GM21717 (cell line): ENCODE measurements around the gene THBS1.

ENCODE experiments used
- ATAC-seq: cut with Tn5 transposase; IDR thresholded peaks from one replicate; pipeline ENCODE4 v1.9.1; 2021; ENCODE audit warnings: mild to moderate bottlenecking, moderate library complexity; ENCODE audit not compliant: unreplicated experiment

The THBS1 gene

DNA sequence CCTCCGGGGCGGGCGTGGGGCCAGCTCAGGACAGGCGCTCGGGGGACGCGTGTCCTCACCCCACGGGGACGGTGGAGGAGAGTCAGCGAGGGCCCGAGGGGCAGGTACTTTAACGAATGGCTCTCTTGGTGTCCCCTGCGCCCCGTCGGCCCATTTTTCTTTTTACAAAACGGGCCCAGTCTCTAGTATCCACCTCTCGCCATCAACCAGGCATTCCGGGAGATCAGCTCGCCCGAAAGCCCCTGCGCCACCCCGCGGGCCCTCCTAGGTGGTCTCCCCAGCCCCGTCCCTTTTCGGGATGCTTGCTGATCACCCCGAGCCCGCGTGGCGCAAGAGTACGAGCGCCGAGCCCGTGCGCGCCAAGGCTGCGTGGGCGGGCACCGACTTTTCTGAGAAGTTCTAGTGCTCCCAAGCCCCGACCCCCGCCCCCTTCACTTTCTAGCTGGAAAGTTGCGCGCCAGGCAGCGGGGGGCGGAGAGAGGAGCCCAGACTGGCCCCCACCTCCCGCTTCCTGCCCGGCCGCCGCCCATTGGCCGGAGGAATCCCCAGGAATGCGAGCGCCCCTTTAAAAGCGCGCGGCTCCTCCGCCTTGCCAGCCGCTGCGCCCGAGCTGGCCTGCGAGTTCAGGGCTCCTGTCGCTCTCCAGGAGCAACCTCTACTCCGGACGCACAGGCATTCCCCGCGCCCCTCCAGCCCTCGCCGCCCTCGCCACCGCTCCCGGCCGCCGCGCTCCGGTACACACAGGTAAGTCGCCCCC is at the start of gene THBS1:
TSS of gene THBS1 (plus strand) at position 595 of the 757 bp plus-strand sequence. CDS start 779 bp downstream, outside the sequence.
- peak; percentile 23 for ATAC-seq

DNA sequence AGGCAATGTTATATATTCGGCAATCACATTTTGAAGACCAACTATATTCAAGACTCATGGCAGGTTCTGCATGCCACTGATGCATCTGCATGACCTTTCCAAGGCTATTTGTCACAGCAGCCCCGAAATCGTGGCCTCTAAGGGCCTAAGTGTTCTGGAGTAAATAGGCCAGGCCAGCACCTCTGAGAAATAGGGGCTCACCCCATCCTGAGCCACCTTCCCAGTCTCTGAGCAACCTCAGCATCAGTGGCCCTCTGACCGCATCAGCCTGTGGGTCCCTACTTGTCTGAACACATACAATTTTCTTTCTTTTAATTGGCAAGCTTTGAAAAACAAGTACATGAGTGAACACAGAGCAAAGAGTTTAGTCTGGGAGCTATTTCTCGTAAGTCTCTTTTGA is 45.9 kb upstream of the THBS1 start:
- ATAC-seq: no peak

DNA sequence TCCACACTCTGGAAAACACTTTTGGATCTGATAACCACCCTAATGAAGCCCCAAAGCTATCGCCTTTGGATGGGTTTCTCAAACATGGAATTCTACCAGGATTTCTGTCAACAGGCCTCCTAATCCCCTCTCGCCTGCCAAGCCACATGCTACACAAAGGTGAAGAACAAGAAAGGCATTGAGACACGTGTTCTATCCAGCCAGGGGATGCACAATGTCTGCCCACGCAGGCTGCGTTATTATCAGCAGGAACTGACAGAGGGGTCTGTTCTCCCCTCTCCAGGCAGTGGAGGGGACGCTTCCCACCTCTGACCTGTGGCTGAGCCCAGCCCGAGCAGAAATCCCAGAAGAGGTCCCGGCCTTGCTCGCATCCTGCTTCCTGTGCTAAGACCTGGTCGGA is 45.4 kb upstream of the THBS1 start:
- no peak for ATAC-seq

DNA sequence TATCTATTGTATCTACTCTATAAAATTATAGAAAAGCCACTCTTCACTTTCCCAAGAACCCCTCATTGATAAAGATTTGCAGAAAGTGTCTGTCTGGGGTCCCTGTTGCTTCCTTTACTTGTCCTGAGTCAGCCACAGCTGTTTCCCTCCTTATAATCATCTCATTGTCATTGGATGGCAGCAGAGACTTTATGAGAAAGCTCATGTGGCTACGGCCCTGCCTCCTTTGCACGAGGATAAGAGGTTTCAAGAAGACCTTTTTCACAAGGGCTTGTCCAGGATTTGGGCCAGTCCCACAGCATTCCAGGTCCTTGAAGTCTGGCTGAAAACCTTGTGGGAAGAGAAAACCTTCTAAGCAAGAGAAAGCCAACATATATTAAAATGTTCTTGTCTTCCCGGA is 41.9 kb upstream of the THBS1 start:
- no peak for ATAC-seq

DNA sequence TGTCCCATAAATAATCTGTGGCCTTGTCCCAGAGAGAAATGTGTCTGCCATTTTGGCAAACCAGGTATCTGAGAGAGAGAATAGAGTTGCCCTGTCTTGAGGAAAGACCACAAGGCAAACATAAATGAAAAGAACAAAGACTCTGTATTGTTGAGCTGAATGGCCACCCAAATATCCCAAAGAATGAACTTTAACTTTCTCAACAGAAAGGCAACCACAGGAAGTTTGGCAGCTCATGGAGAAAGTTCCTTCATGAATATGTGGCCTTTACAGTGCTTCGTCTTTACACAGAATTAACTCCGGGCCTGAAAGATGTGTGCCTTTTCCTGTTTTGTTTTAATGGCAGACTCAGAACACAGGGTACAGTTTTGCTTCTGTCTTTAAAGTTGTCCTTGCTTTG is 41.4 kb upstream of the THBS1 start:
- ATAC-seq: no peak

DNA sequence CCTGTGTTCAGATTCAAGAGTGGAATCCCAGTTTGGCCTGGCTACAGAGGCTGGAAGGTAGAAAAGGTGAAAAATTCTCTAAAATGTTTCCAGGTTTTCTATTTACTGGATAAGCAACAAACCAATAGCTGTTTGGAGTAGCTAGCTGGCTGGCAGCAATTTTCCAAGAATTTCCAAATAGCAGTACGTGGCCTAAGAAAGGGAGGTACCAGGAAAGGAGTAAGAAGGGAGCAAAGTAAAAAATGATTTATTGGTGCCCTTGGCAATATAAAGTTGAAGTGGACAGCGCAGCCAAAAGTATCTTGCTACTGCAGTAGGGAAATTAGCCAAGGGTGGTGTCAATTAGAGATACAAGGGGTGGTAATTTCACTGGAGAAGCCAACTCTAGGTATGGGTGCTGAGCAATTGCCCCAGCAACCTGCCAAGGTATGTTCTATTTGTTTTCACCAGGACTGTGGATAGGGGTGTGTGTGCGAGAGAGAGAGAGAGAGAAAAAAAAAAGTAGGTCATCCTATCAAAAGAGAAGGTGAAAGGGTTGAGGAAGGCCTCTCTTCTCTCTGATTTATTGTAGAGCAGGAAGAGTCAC is 40.8 kb upstream of the THBS1 start:
- no peak for ATAC-seq

DNA sequence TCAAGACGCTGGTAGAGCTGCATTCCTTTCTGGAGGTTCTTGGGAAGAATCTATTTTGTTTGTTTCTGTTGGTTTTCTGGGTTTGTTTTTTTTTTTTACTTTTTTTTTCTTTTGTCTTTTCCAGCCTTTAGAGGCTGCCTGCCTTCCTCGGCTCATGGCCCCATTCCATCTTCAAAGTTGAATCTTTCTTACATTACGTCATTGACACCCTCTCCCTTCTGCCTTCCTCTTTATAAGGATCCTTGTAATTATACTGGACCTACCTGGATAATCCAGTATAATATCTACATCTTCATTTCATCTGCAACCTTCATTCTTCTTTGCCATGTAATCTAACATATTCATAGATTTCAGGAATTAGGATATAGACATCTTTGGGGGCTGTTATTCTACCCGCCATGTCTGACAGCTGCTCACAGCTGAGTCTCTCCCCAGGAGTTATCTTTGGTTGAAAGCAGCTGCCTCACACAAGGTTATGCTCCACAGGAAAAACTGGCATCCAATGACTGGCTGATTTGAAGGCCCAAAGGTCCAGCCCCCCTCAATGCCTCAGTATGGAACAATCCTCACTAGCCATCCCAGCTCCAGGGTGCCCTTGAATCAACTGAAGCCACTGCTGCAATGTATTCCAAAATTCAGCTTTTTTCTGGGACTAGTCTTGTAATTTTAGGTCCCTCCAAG is 38.4 kb upstream of the THBS1 start:
- no peak for ATAC-seq

DNA sequence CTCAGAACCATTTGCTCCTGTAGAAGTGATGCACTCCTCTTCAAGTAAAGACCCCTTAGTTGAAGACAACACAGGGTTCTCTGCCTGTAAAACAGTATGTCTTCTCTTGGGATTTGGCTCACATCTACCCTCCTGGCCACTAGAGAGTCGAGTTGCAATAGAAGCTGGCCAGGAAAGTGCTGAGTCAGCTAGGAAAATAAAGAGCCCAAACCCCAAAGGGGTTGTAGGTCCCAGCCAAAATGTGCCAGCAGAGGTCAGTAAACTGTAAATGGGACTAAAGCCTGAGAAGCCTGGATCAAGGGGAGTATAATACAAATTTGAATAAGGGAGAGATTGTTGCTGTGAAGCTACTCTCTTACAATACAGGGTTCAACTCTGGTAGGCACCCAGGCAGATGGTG is 37.2 kb upstream of the THBS1 start:
- no peak for ATAC-seq

DNA sequence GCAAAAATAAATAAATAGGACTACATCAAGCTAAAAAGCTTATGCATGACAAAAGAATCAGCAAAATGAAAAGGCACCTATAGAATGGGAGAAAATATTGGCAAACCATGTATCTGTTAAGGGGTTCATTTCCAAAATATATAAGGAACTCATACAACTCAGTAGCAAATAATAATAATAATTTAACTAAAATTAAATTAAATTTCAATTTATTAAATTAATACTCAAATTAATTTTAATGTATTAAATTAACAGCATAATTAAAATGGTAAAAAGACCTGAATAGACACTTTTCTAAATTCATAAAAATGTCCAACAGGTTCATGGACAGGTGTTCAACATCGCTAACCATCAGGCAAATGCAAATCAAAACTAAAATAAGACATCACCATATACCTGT is 34.0 kb upstream of the THBS1 start:
- ATAC-seq: no peak

DNA sequence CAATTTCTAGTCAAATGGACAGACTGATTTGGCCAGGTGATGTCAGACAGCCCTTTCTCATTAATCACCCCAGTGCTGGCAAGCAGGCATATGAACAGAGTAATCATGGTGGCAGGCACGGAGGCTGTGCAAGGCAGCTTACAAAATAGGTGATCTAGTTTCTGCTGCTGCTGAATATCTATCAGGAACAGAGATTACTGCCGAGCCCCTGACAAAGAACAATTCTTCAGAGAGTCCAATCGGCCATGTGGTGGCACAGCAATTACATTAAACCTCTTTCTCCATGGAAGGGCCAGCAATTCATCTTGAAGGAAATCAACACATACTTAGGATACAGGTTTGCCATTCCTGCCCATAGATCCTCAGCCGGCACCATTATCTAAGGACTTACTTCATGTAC is 32.3 kb upstream of the THBS1 start:
- no peak for ATAC-seq

DNA sequence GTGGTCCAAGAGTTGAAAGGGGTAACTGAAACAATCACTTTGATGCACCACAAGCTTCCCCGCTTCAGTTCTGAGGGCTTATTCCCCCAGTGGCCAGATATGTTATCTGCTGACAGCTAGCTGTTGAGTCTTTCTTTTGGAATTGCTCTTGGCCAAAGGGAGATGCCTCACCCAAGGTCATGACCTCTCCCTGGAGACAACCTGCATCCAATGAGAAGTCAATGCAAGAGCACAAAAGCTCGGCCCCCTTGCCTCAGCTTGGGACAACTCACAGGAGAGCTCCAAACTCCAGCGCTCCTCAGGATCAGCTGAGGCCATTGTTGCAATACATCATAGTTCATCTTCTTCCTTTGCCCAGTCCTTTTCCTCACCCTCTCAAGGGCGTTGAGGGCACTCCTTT is 31.0 kb upstream of the THBS1 start:
- no peak for ATAC-seq

DNA sequence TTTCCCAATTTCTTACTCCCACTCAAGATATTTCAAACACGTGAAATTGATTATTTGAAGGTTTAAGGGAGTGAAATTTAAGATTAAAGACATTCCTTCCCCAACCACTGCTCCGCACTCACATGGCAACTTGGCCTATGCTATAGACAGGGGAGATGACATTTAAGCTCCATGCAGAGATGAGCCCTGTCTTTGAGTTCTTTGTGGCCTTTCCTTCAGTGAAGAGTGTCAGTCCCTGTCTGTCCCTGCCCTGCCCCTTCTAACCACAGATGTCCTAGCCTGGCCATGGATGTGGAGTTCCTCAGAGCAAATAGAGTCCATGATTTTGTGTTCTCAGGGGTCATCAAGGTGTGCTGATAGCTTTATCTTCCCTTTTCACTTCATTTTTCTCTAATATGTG is 29.4 kb upstream of the THBS1 start:
- ATAC-seq: no peak

DNA sequence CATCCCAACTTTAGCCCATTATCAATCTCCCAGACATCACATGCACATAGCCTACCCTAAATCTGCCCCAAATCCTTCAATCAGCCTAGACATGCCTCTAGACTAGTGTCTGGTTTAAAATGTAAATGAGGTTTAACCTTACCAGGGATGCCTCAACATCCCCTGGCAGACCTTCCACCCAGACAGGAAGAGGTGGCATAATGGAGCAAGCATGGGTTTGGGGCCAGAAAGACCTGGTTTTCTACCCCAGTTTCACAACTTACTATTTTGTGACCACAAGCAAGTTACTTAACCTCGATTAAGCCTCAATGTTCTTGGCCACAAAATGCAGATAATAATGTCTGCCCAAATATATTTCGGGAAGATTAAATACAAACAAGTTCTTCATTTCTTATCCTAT is 28.3 kb upstream of the THBS1 start:
- no peak for ATAC-seq

DNA sequence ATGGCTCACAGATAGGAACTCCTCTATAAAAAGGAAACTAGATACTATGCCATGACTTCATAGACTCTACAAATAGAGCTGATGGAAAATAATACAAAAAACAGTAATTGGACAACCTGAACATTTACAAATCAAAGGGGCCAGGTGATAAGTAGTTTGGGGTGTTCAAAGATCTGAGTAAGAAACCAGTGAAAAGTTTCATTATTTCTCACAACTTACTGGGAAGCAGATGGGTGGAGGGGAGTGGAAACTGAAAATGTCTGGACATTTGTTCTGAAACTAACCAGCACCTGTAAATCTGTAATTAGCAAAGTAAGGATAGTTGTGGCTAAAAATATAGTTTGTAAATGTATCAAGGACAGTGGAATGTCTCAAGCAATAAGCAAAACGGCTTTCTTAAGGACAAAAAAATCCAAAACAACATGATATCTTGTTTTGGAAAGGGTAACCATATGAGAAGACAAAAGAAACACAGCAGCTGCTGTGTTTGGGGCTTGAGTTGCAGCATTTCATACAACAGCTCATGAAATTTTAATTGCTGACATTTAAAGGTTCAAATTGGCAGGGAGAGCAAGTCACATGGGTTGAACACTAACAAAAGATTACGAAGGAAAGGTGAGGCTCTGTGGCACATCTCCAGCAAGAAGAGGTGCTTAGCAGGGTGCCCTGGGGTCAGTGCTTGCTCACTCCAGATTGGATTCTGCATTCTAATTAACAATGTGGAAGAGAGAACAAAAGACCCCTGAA is 26.8 kb upstream of the THBS1 start:
- no peak for ATAC-seq

DNA sequence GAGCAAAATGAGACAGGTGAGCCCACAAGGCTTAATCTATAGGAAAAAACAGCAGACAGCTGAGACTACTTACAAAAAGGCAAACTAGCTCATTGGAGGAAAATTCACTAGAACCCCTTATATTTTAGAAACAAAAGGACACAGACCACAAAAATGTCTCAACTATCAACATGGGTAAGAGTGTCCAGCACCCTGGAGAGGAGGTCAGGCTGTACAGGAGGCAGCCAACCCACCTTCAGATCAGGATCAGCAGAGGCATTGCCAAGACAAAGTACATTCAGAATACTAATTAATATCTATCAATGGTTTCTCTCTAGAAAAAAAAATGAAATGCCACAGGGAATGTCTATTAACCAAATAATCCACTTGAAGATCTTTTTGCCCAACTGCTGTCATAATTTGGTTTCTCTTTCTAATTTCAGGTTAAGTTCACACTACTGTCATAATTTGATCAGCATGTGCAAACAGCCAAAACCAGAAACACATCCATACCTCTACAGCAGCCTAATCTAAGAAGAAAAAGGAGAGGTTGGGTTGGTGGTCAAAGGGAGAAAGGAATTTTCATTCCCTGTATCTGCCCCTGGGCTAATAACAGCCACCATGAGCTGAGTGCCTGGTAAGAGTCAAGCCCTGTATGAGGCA is 26.0 kb upstream of the THBS1 start:
- peak; percentile 45 for ATAC-seq

DNA sequence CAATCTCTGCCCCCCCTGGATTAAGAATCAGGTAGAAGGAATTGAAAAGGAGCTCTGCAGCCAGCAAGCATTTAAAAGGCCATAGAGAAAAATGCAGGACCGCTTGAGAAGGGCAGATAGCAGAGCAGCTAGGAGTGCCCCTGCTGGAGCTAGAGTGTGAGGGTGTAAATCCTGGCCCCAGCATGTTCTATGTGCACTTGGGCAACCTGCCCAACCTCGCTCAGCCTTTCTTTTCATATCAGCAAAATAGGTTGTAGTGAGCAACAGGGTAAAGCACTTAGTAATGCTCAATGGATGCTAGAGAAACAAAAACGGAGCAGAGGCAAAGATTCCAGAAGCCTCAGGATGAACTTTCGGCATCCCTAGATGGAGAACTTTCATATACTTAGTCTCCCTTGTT is 25.0 kb upstream of the THBS1 start:
- no peak for ATAC-seq

DNA sequence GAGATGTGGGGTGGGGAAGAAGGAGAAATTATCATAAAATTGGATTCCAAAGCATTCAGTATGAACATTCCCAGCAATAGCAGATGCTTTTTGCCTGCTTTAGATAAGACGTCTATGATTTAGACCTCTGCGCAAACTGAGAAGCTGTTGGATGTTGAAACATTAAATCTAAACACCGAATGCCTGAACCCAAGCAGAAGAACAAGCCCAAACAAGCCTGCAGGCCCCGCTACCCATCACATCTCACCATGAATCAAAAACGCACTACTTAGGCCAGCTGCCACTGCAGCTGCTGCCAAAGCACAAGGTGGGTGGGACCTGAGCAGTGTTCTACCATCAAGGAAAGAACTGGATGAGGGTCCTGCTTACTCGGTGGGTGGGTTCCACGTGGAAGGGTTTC is 24.4 kb upstream of the THBS1 start:
- no peak for ATAC-seq

DNA sequence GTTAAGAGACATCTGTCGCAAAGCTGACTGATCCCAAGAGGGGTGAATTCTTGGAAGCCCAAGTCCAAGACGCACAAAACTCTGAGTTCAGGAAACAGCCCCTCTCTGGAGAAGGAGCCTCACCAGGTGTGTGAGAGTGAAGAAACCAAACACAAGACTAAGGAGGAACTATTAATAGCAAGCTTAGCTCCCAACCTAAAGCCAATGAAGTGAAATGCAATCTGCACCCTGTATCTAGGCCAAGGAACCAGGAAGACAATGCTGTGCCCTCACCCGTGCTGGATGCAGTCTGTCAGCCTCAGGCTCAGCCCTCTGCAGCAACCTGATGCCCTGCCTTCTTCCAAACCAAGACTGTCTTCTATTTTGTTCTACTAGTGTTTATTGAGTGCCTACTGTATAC is 22.5 kb upstream of the THBS1 start:
- no peak for ATAC-seq

DNA sequence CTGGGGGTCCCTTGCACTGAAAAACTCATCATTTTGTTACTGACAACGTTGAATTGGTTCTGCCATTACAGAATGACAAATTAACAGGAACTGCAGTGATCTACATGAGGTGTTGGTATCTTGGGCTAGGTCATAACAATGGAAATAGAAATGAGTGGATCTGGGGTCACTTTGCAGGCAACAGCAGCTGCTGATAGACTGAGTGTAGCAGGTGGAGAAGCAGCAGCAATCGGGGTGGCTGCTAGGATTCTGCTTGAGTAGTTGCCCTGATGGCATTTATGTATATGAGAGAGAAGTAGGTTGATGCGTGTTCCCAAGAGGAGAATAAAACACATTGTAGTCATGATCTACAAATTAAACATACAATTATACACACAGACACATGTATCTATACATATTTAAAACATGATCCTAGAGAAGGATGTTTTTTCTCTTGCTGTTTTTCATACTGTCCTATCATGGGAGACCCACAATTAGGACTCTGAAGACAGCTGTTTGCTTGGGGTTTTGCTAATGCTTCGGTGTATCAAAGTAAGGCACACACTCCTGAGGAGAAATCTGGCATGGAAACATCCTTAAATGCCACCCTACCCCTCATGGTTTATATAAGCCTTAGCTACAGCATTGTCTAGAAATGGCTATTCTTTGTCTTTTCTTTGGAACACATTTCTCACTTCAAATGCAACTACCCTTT is 15.8 kb upstream of the THBS1 start:
- no peak for ATAC-seq

DNA sequence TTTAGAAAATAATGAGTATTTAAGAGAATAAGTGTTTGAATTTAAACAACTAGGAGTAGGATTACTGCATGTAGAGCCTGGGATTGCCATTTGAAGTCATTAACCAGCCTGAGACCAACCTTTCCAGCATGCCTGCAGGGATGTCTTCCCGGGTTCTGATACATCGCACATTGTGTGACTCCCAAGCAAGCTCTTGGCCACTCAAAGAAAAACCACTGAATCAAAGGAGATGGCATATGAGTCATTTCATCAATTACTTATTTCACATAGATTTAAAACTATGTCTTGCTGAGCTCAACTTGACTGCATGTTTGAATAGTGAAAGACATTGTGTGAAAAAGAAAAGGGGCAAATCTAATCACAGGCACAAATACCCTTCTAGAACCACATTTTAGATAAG is 15.0 kb upstream of the THBS1 start:
- no peak for ATAC-seq

DNA sequence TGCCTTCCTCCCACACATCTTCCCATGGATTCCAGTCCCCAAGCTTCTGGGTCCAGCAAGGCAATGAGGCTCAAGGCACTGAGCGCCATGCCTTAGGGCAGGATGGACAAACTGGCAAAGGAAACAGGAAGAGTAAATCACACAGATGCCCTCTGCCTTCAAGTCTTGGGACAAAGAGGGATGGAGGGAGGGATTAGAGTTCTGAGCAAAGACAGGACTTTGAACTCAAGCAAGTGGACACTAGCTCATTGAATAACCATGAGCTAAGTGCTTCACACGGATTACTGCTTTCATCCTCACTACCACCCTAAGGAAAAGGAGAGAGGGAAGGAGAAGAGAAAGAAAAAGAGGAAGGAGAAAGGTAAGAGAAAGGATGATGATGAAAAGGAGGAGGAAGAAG is 7.6 kb upstream of the THBS1 start:
- no peak for ATAC-seq
